Left hindlimb (tissue), 1 donor: Measurements from ENCODE around the gene MAP10.
"Not testable (repeated sequence)": the region's sequence is repeated elsewhere in the genome, so short reads cannot be mapped to it uniquely, and the experiment has no call there.

Source experiments
- DNase-seq: peaks from one replicate; pipeline ENCODE4 v3.0.0-alpha.2; 2018

Gene MAP10

GRCh38 chr1:232805269-232806185 is at the start of gene MAP10:
Gene MAP10 (plus strand): TSS chr1:232805416. CDS start chr1:232805450, 34 bp downstream.
- DNase-seq, result peak; percentile 84

- no peak for DNase-seq
Measured at GRCh38 chr1:232764458-232765251, 40.6 kb upstream of the MAP10 start.

GRCh38 chr1:232765542-232765941 is 39.7 kb upstream of the MAP10 start:
- no peak for DNase-seq

- no peak for DNase-seq
Measured at GRCh38 chr1:232766241-232766890, 38.9 kb upstream of the MAP10 start.

GRCh38 chr1:232766904-232767303 is 38.3 kb upstream of the MAP10 start:
- DNase-seq, result no peak

GRCh38 chr1:232767305-232768074 is 37.7 kb upstream of the MAP10 start:
- DNase-seq, result no peak

- no peak for DNase-seq
Measured at GRCh38 chr1:232768793-232769192, 36.4 kb upstream of the MAP10 start.

GRCh38 chr1:232769733-232770132 is 35.5 kb upstream of the MAP10 start:
- no peak for DNase-seq

GRCh38 chr1:232773752-232774151 is 31.5 kb upstream of the MAP10 start:
- no peak for DNase-seq

GRCh38 chr1:232776526-232777106 is 28.6 kb upstream of the MAP10 start:
- no peak for DNase-seq

GRCh38 chr1:232780354-232780753 is 24.9 kb upstream of the MAP10 start:
- no peak for DNase-seq

- DNase-seq, result no peak
Measured at GRCh38 chr1:232784794-232785193, 20.4 kb upstream of the MAP10 start.

- not testable (repeated sequence) for DNase-seq
Measured at GRCh38 chr1:232785630-232786029, 19.6 kb upstream of the MAP10 start.

- DNase-seq, result no peak
Measured at GRCh38 chr1:232786845-232787455, 18.3 kb upstream of the MAP10 start.

GRCh38 chr1:232788235-232788872 is 16.9 kb upstream of the MAP10 start:
- no peak for DNase-seq

GRCh38 chr1:232789651-232790050 is 15.6 kb upstream of the MAP10 start:
- DNase-seq, result no peak

GRCh38 chr1:232792949-232793348 is 12.3 kb upstream of the MAP10 start:
- no peak for DNase-seq

- DNase-seq, result no peak
Measured at GRCh38 chr1:232793944-232794343, 11.3 kb upstream of the MAP10 start.

GRCh38 chr1:232795497-232796053 is 9.6 kb upstream of the MAP10 start:
- DNase-seq, result no peak

- DNase-seq, result no peak
Measured at GRCh38 chr1:232797856-232798510, 7.2 kb upstream of the MAP10 start.
